ENCODE data around the gene PCGF3.

Gene PCGF3, protein sequence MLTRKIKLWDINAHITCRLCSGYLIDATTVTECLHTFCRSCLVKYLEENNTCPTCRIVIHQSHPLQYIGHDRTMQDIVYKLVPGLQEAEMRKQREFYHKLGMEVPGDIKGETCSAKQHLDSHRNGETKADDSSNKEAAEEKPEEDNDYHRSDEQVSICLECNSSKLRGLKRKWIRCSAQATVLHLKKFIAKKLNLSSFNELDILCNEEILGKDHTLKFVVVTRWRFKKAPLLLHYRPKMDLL

DNA sequence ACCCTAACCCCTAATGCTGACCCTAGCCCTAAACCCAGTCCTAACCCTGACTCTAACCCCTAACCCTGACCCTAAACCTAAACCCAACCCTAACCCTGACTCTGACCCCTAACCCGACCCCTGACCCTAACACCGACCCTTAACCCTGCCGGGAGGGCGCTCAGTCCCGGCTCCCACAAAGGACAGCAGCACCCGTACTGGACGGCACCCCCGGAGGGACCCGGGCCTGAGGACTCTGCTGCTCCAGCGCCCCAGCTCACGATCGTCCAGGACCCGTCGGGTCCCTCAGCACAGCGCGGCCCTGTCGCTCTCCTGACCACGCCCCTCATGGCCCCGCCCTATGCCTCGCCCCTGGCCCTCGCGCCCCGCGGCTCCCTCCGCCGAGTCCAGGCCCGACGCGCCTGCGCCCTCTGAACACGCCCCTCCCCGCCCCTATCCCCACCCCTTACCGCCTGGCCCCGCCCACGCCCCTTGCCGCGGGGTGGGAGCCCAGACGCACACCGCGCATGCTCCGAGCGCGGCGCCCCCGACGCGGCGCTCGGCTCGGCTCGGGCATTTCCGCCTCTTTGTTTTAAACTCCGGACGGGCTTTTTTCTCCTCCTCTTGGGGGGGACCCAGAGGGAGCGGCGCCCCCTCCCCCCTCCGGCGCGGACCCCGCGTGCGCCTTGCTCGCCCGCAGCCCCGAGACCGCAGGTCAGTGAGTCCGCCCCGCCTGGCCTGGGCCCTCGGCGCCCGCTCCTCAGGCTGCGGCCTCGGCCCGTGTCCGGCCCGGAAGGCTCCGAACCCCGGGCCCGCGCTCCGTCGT, at the start of gene PCGF3:
Gene PCGF3 (plus strand): TSS at position 555 of the 805 bp plus-strand sequence. CDS start 27,849 bp downstream, outside the sequence.
- H3K27ac ChIP-seq (ENCODE audit: low read length): peak within 1 kb of the TSS; percentile 67
- no peaks in the 10 kb centered on the region for H3K36me3 ChIP-seq (ENCODE audit: control insufficient read depth in 1 of 2, insufficient read depth in 2 of 2, low read length in 2 of 2)
- H3K4me1 ChIP-seq (ENCODE audit: control insufficient read depth in 1 of 2, insufficient read depth in 2 of 2, low read length in 2 of 2): peaks cover 15 to 25% of the 10 kb centered on the region in 2 donors
- no peaks in the 10 kb centered on the region for H3K27me3 ChIP-seq (ENCODE audit: low read depth, low read length)
- H3K9me3 ChIP-seq (ENCODE audit: control insufficient read depth in 1 of 2, low read length in 2 of 2): no peaks in the 10 kb centered on the region
- H3K4me3 ChIP-seq (ENCODE audit: low read depth in 1 of 2, low read length in 2 of 2): peak within 1 kb of the TSS; percentile 80 to 81

DNA sequence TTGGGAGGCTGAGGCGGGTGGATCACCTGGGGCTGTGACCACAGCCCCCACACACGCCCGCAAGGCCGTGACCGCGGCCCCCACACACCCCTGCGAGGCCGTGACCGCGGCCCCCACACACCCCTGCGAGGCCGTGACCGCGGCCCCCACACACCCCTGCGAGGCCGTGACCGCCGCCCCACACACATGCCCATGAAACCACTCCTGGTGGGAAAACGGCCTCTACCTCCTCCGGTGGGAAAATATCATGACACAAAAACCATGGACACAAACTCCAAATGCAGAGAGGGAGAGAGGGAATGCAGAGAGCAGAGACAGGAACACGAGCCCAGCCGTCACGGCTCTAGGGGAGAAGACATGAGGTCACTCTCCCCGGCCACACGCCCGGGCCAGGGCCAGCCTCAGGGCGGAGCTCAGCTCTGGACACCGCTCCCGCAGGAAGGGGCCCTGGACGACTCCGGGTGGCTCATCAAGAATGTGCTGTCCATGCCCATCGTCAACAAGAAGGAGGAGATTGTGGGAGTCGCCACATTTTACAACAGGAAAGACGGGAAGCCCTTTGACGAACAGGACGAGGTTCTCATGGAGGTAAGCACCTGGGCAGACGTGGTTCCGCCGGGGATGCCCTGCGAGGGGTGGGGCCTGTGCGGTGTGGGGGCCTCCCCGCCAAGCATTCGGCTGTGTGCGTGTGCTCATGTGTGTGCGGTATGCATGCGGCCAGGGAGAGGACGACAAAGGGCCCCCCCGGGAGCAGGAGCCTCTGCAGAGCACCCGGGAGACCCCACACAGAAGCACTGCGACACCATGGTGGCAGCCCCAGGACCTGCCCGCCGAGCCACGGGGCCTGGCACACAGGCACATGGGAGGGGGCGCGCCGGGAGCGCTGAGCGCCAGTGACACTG, 48.9 kb upstream of the PCGF3 start:
- no peaks in the 10 kb centered on the region for H3K36me3 ChIP-seq (ENCODE audit: control insufficient read depth in 1 of 2, insufficient read depth in 2 of 2, low read length in 2 of 2)
- H3K4me3 ChIP-seq (ENCODE audit: low read depth in 1 of 2, low read length in 2 of 2): no peak overlapping the region
- no peaks in the 10 kb centered on the region for H3K27me3 ChIP-seq (ENCODE audit: low read depth, low read length)
- H3K4me1 ChIP-seq (ENCODE audit: control insufficient read depth in 1 of 2, insufficient read depth in 2 of 2, low read length in 2 of 2): no peaks in the 10 kb centered on the region
- no peaks in the 10 kb centered on the region for H3K9me3 ChIP-seq (ENCODE audit: control insufficient read depth in 1 of 2, low read length in 2 of 2)
- H3K27ac ChIP-seq (ENCODE audit: low read length): no peak overlapping the region

DNA sequence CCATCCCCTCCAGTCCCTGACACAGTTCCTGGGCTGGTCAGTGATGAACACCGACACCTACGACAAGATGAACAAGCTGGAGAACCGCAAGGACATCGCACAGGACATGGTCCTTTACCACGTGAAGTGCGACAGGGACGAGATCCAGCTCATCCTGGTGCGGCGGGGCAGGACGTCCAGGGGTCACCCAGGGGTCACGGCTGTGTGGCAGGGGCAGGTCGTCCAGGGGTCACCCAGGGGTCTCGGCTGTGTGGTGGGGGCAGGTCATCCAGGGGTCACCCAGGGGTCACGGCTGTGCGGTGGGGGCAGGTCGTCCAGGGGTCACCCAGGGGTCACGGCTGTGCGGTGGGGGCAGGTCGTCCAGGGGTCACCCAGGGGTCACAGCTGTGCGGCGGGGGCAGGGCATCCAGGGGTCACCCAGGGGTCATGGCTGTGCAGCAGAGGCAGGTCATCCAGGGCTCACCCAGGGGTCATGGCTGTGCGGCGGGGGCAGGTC, 48.2 kb upstream of the PCGF3 start:
- Histone ChIP-seq H3K9me3 (ENCODE audit: control insufficient read depth in 1 of 2, low read length in 2 of 2) (no peaks in the 10 kb centered on the region), H3K27ac (ENCODE audit: low read length) (no peak overlapping the region), H3K4me1 (ENCODE audit: control insufficient read depth in 1 of 2, insufficient read depth in 2 of 2, low read length in 2 of 2) (no peaks in the 10 kb centered on the region), H3K4me3 (ENCODE audit: low read depth in 1 of 2, low read length in 2 of 2) (no peak overlapping the region), H3K36me3 (ENCODE audit: control insufficient read depth in 1 of 2, insufficient read depth in 2 of 2, low read length in 2 of 2) (no peaks in the 10 kb centered on the region), H3K27me3 (ENCODE audit: low read depth, low read length) (no peaks in the 10 kb centered on the region)

DNA sequence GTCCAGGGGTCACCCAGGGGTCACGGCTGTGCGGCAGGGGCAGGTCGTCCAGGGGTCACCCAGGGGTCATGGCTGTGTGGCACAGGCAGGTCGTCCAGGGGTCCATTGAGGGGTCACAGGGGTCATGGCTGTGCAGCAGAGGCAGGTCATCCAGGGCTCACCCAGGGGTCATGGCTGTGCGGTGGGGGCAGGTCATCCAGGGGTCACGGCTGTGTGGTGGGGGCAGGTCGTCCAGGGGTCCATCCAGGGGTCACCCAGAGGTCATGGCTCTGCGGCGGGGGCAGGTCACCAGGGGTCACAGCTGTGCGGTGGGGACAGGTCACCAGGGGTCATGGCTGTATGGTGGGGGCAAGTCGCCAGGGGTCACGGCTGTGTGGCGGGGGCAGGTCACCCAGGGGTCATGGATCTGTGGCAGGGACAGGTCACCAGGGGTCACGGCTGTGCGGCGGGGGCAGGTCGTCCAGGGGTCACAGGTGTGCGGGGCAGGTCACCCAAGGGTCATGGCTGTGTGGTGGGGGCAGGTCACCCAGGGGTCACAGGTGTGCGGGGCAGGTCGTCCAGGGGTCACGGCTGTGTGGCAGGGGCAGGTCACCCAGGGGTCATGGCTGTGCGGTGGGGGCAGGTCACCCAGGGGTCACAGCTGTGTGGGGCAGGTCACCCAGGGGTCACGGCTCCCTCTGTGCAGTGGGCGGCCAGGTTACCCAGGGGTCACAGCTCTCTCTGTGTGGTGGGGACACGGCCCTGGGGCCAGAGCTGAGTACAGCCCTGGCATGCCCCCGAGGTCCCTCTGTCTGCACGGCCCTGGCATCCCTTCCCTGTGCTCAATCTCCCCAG, 47.6 kb upstream of the PCGF3 start:
- Histone ChIP-seq H3K4me3 (ENCODE audit: low read depth in 1 of 2, low read length in 2 of 2) (no peak overlapping the region), H3K27ac (ENCODE audit: low read length) (no peak overlapping the region), H3K27me3 (ENCODE audit: low read depth, low read length) (no peaks in the 10 kb centered on the region), H3K9me3 (ENCODE audit: control insufficient read depth in 1 of 2, low read length in 2 of 2) (no peaks in the 10 kb centered on the region), H3K36me3 (ENCODE audit: control insufficient read depth in 1 of 2, insufficient read depth in 2 of 2, low read length in 2 of 2) (no peaks in the 10 kb centered on the region), H3K4me1 (ENCODE audit: control insufficient read depth in 1 of 2, insufficient read depth in 2 of 2, low read length in 2 of 2) (peaks cover 0 to 3% of the 10 kb centered on the region in 2 donors)

DNA sequence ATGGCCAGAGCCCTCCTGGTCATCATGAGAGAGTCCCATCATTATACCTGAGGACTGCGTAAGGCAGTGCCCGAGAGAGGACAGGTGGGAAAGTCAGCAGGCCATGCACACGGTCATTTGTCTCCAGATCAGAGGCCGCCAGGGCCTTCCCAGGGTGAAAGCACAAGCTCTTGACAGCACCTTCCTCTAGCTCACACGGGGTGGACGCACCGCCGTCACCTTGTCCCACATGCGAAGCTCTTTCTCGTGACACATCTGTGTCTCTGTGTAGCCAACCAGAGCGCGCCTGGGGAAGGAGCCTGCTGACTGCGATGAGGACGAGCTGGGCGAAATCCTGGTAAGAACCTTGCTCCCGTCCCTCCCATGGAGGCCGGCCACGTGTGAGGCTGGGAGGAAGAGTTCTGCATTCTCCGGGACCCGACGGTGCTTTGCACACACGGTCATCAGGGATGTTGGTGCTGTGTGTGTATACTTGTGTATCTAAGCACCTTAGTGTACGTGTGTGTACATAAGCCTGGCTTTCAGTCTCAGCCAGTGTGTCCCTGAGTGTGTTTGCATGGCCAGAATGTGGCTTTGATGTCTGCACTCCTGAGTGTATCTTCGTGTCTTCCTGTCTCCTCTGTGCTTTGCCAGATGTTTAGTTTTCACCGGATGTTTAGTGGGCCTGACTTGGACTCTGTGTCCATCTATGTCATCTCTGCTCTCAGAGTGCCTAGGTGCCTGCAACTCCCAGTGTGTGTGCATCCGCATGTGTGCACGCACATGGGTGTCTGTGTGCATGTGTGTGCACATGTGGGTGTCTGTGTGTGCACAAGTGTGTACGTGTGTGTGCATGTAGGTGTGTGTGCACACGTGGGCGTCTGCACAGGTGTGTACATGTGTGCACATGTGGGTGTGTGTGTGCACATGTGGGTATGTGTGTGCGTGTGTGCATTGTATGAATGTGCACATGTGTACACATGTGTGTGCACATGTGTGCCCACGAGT, 46.7 kb upstream of the PCGF3 start:
- Histone ChIP-seq H3K4me1 (ENCODE audit: control insufficient read depth in 1 of 2, insufficient read depth in 2 of 2, low read length in 2 of 2) (peaks cover 0 to 5% of the 10 kb centered on the region in 2 donors), H3K27ac (ENCODE audit: low read length) (no peak overlapping the region), H3K27me3 (ENCODE audit: low read depth, low read length) (no peaks in the 10 kb centered on the region), H3K9me3 (ENCODE audit: control insufficient read depth in 1 of 2, low read length in 2 of 2) (no peaks in the 10 kb centered on the region), H3K36me3 (ENCODE audit: control insufficient read depth in 1 of 2, insufficient read depth in 2 of 2, low read length in 2 of 2) (no peaks in the 10 kb centered on the region), H3K4me3 (ENCODE audit: low read depth in 1 of 2, low read length in 2 of 2) (no peak overlapping the region)

DNA sequence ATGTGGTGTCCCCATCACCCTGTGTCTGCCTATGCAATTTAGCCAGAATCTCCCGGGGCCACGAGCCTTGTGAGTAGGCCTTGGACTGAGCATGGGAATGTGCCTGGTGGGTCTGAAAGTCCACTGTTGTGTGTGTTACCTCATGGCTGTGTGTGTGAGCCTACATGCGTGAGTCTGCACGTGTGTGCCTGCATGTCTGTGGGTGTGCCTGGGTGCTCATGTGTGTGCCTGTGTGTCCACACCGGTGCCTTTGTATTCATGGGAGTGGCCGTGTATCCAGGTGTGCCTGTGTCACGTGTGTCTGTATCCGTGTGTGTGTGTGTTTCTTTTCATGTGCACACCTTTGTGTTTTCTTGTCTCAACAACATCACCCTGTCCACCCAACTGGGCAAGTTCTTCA, 45.8 kb upstream of the PCGF3 start:
- Histone ChIP-seq H3K4me1 (ENCODE audit: control insufficient read depth in 1 of 2, insufficient read depth in 2 of 2, low read length in 2 of 2) (peaks cover 0 to 11% of the 10 kb centered on the region in 2 donors), H3K27me3 (ENCODE audit: low read depth, low read length) (no peaks in the 10 kb centered on the region), H3K4me3 (ENCODE audit: low read depth in 1 of 2, low read length in 2 of 2) (no peak overlapping the region), H3K36me3 (ENCODE audit: control insufficient read depth in 1 of 2, insufficient read depth in 2 of 2, low read length in 2 of 2) (no peaks in the 10 kb centered on the region), H3K27ac (ENCODE audit: low read length) (no peak overlapping the region), H3K9me3 (ENCODE audit: control insufficient read depth in 1 of 2, low read length in 2 of 2) (no peaks in the 10 kb centered on the region)

DNA sequence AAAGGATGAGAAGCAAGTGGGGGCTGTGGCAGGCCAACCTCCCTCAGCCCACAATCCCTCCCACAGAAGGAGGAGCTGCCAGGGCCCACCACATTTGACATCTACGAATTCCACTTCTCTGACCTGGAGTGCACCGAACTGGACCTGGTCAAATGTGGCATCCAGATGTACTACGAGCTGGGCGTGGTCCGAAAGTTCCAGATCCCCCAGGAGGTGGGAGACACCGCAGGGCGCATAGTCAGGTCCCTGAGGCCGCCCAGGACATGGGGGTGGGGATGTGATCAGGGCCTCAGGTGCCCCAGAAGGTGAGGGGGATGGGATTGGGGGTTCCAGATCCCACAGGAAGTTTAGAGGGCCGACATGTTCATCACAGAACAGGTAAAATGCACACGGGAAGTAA, 45.2 kb upstream of the PCGF3 start:
- Histone ChIP-seq H3K4me3 (ENCODE audit: low read depth in 1 of 2, low read length in 2 of 2) (no peak overlapping the region), H3K27me3 (ENCODE audit: low read depth, low read length) (no peaks in the 10 kb centered on the region), H3K4me1 (ENCODE audit: control insufficient read depth in 1 of 2, insufficient read depth in 2 of 2, low read length in 2 of 2) (peaks cover 0 to 11% of the 10 kb centered on the region in 2 donors), H3K27ac (ENCODE audit: low read length) (no peak overlapping the region), H3K9me3 (ENCODE audit: control insufficient read depth in 1 of 2, low read length in 2 of 2) (no peaks in the 10 kb centered on the region), H3K36me3 (ENCODE audit: control insufficient read depth in 1 of 2, insufficient read depth in 2 of 2, low read length in 2 of 2) (no peaks in the 10 kb centered on the region)

DNA sequence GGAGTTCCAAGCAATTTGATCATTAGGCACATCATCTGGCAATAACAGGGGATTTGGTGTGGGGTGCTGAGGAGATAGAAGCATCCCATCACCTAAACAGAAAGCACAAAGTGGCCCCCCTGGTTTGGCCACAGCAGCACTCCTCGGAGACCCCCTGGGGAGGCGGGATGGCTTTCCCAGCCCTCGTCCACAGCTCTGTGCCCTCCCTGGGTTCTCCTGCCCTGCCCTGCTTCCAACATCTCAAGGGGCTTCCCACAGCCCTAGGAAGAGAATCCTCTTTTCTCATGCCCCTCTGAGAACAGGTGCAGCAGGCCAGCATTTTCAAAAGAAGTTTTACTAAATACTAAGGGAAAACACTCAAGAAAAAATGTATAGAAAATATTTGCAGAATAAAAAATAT, 44.4 kb upstream of the PCGF3 start:
- Histone ChIP-seq H3K9me3 (ENCODE audit: control insufficient read depth in 1 of 2, low read length in 2 of 2) (no peaks in the 10 kb centered on the region), H3K4me1 (ENCODE audit: control insufficient read depth in 1 of 2, insufficient read depth in 2 of 2, low read length in 2 of 2) (peaks cover 0 to 11% of the 10 kb centered on the region in 2 donors), H3K36me3 (ENCODE audit: control insufficient read depth in 1 of 2, insufficient read depth in 2 of 2, low read length in 2 of 2) (no peaks in the 10 kb centered on the region), H3K27me3 (ENCODE audit: low read depth, low read length) (no peaks in the 10 kb centered on the region), H3K27ac (ENCODE audit: low read length) (no peak overlapping the region), H3K4me3 (ENCODE audit: low read depth in 1 of 2, low read length in 2 of 2) (no peak overlapping the region)

DNA sequence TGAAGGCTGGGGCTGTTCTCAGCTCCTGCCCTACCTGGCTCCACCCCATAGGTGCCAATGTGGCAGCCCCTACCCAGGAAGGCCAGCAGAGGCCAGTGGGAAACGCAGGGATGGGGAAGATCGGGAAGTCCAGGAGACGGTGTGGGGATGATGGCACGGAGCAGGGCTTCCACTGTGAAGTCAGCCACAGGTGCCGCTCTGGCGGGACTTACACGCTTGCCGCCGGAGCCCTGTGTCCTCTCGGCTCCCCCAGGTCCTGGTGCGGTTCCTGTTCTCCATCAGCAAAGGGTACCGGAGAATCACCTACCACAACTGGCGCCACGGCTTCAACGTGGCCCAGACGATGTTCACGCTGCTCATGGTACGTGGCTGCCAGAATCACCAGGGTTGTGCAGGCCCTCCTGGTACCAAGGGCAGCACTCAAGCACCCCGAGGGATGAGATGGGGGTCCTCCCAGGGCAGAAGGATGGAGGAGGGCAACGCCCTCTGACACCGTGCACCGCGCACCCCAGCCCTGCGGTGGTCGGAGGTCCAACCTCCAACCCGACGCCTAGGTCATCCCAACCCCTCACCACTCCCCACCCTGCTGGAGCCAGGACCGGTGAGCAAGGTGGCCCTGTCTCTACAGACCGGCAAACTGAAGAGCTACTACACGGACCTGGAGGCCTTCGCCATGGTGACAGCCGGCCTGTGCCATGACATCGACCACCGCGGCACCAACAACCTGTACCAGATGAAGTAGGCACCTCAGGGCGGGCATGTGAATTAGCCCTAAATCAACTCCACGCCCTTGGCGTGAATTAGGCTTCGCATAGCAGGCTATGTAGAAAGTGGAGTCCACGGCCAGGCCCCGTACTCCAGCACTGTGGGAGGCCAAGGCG, 43.5 kb upstream of the PCGF3 start:
- peaks cover 0 to 11% of the 10 kb centered on the region in 2 donors for H3K4me1 ChIP-seq (ENCODE audit: control insufficient read depth in 1 of 2, insufficient read depth in 2 of 2, low read length in 2 of 2)
- no peaks in the 10 kb centered on the region for H3K27me3 ChIP-seq (ENCODE audit: low read depth, low read length)
- no peak overlapping the region for H3K27ac ChIP-seq (ENCODE audit: low read length)
- no peak overlapping the region for H3K4me3 ChIP-seq (ENCODE audit: low read depth in 1 of 2, low read length in 2 of 2)
- H3K9me3 ChIP-seq (ENCODE audit: control insufficient read depth in 1 of 2, low read length in 2 of 2): no peaks in the 10 kb centered on the region
- no peaks in the 10 kb centered on the region for H3K36me3 ChIP-seq (ENCODE audit: control insufficient read depth in 1 of 2, insufficient read depth in 2 of 2, low read length in 2 of 2)

Measured in muscle layer of duodenum (tissue), 2 donors.